Stimulated activated CD8-positive, alpha-beta memory T cell treated with anti-CD3 and anti-CD28 coated beads, Interleukin-4, amount 100 ng/mL, for 1 hour (primary cell): ENCODE results near the gene EYS.

Experiments
- DNase-seq, 2 donors: peaks; one replicate each; pipeline ENCODE4 v3.0.0-alpha.2; 2020; ENCODE audit warnings: low read depth in 2 of 2, low spot score in 1 of 2

Gene EYS

GRCh38 chr6:64987066-64987465, 720.0 kb downstream of the EYS start:
- DNase-seq: no peak

DNA sequence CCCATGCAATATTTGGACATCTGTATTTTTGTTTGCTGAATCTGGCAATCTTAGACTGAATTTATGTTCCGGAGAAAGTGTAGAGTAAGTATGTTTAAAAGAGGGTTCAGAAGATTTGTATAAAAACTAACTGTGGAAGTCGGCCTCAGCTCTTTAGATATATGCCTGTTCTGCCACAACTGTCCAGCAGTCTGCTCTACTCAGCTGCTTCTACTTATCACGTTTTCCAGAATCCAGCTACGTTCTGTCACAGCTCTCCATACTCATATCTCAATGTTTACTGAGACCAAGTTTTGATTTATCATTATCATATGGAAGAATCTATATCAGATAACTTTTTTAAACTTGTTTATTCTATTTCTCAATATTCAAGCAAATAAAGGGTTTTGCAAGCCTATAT, 721.3 kb downstream of the EYS start:
- no peak for DNase-seq

- DNase-seq: no peak
Measured at GRCh38 chr6:64984948-64985347, 722.1 kb downstream of the EYS start.

- DNase-seq: no peak
Measured at GRCh38 chr6:64983089-64983488, 723.9 kb downstream of the EYS start.

- no peak for DNase-seq
Measured at GRCh38 chr6:64973142-64973541, 733.9 kb downstream of the EYS start.

- DNase-seq: no peak
Measured at GRCh38 chr6:64969139-64969538, 737.9 kb downstream of the EYS start.

GRCh38 chr6:64955435-64955848, 751.6 kb downstream of the EYS start:
- no peak for DNase-seq

DNA sequence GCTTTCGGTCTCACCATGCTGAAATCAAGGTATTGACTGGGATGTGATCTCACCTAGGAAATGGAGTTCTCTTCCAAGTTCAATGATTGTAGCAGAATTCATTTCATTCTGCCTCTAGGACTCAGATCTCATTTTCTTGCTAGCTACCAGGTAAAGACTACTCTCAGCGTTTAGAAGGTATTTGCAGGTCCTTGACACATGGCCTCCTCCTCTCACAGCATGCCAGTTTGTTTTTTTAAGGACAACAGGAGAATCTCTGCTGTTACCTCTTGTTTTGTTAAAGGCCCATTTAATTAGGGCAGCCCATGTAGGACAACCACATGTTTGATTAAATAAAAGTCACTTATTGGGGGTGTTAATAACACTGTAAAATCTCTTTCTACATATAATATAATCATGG, 757.8 kb downstream of the EYS start:
- no peak for DNase-seq

- no peak for DNase-seq
Measured at GRCh38 chr6:64948261-64948660, 758.8 kb downstream of the EYS start.

GRCh38 chr6:64945450-64945849, 761.6 kb downstream of the EYS start:
- no peak for DNase-seq

- no peak for DNase-seq
Measured at GRCh38 chr6:64932486-64932885, 774.5 kb downstream of the EYS start.

- no peak for DNase-seq
Measured at GRCh38 chr6:64930681-64931080, 776.3 kb downstream of the EYS start.

DNA sequence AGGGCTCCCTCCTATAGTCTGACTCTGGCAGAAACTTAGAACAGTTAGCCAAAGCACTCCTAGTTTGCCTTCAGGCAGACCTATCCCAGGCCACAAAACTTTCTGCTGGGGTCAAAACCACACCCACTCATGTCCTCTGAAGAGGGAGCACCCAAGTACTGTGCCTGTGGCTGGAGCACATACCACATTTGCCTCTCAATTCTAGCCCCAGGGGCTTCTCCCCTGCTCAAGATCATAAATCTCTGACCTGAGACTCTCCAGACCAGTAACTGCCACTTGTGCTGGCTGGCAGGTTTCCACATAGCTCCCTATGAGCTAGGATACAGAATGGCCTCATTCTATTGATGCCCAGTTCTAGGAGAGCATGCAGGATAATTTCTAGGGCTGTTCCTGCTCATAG, 781.0 kb downstream of the EYS start:
- DNase-seq: no peak

DNA sequence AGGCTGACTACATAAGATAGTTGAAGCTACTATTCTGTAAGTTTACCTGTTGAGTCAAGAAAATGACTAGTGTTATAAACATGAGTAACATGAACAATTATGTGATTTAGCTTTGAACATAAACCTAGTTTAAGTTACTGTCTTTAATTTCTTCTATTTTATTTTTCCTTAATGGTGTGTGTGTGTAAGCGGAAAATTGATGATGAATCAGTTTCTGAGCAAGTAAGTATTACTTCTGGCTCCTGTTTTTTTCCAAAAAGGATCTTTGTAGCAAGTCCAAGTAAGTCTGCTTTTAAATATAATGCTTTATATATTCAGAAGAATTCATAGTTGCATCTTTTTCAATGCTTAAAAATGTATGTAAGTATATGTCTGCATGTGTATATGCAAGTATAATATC, 786.8 kb downstream of the EYS start:
- DNase-seq: no peak

- DNase-seq: no peak
Measured at GRCh38 chr6:64914124-64914523, 792.9 kb downstream of the EYS start.

- DNase-seq: no peak
Measured at GRCh38 chr6:64912966-64913365, 794.1 kb downstream of the EYS start.

DNA sequence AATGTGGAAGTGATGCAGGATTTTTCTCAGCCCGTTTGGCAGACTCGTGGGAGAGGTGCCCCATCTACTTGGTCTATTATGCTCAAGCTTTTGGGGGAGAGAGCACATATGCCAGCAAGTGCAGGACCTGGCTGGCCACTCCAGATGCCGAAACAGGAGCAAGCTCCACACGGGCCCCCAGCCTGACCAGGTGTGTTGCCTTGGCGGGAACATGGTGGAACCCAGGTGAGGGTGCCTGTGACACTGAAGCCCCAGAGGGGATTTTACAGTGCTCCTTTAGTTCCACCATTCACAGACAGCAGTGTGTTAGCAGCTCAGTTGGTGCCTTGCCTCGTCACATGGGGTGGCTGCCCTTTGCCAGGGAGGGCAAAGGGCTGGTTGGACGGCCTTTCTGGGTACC, 798.9 kb downstream of the EYS start:
- no peak for DNase-seq

GRCh38 chr6:64904616-64905015, 802.4 kb downstream of the EYS start:
- DNase-seq: no peak

GRCh38 chr6:64902596-64902995, 804.4 kb downstream of the EYS start:
- DNase-seq: no peak

GRCh38 chr6:64896939-64897338, 810.1 kb downstream of the EYS start:
- DNase-seq: no peak

DNA sequence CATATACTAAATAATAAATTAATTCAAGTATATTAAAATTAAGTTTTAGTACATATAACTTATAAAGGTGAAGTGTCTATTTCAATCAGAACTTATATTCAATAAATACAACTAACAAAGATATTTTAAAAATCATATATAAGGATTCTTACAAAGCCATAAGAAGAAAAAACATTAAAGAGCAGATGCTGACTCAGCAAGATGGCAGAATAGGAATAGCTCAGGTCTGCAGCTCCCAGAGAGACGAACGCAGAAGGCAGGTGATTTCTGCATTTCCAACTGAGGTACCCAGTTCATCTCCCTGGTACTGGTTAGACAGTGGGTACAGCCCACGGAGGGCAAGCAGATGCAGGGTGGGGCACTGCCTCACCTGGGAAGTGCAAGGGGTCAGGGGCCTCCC, 811.1 kb downstream of the EYS start:
- DNase-seq: no peak

GRCh38 chr6:64890609-64891008, 816.4 kb downstream of the EYS start:
- no peak for DNase-seq

- no peak for DNase-seq
Measured at GRCh38 chr6:64889144-64889543, 817.9 kb downstream of the EYS start.

- no peak for DNase-seq
Measured at GRCh38 chr6:64874776-64875175, 832.2 kb downstream of the EYS start.
